ENCODE measurements around the gene OXCT1. TPM values are rescaled to one million over a fixed set of nuclear protein-coding genes. Genes with fewer than 3 reads are reported as not detected.
A peak's percentile ranks its signal among the peaks of the same experiment; 100 is the strongest.

The OXCT1 gene
- total and polyA plus RNA-seq, 2 of the 8 experiments (the other 6 are each of a cell fraction or from before 2014, with no cell fraction given), result 10.1 to 28.2 TPM

DNA sequence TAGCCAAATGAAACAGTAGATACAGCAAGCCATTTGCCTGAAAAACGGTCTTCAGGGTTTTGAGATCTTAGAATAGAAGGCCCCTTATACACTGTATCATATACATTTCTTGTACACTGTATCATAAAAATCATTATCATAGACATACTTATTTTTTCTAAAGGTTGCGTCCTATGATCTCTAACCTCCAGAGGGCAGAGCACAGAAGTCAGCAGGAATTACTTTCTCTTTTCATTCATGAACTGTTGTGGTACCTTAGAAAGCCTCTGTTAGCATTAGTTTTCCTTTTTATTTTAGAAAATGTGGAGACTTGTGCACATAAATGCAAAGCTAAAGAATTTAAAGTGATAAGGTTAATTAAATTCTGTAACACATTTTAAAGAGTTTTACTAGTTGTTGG lies 115.4 kb downstream of the OXCT1 start:
- H3K23me2 ChIP-seq (ENCODE audit: low read depth, low read length), result no peaks in the 10 kb centered on the region
- H3K36me3 ChIP-seq (ENCODE audit: control insufficient read depth in 2 of 4, insufficient read depth in 4 of 4, low read length in 3 of 4), result no peaks in the 10 kb centered on the region; a peak in 1 of 8 replicates
- H4K20me1 ChIP-seq (replicated peaks in 1 of 2; ENCODE audit: control insufficient read depth in 1 of 2, insufficient read depth in 2 of 2, low read length in 2 of 2), result no peaks in the 10 kb centered on the region
- H3K79me1 ChIP-seq (ENCODE audit: low read depth, low read length), result no peaks in the 10 kb centered on the region
- H3K27ac ChIP-seq (ENCODE audit: low read depth, low read length), result no peak overlapping the region
- DNase-seq (ENCODE audit: low read depth in 1 of 2, low spot score in 2 of 2), result no peak
- no peak overlapping the region for H2AFZ ChIP-seq (ENCODE audit: low read length)
- no peak overlapping the region for H4K5ac ChIP-seq (ENCODE audit: insufficient read length, low read depth, low read length)
- ChIA-PET POLR2A (ENCODE audit: partially characterized antibody) (no interaction called here), CTCF (ENCODE audit: partially characterized antibody) (interaction anchor here (0.8 to 4.5 kb wide), 7 partner anchors 13 to 303 kb away, joined by 3 to 30 read pairs (median 10); no protein-coding TSS in a partner anchor)
- H3K9ac ChIP-seq (replicated peaks in 1 of 4; ENCODE audit: extremely low read depth in 1 of 4, low read depth in 3 of 4, low read length in 3 of 4), result no peak overlapping the region
- no peak for FAIRE-seq
- H2BK15ac ChIP-seq (ENCODE audit: low read length), result no peak overlapping the region
- H3K14ac ChIP-seq (ENCODE audit: insufficient read length), result no peak overlapping the region
- no peak overlapping the region for H2AK5ac ChIP-seq (ENCODE audit: low read depth, low read length)
- no peak overlapping the region for H3K4ac ChIP-seq (replicated peaks; ENCODE audit: insufficient read length, low read depth, low read length)
- H3K23ac ChIP-seq (ENCODE audit: insufficient read length), result no peak overlapping the region
- no peaks in the 10 kb centered on the region for H3K27me3 ChIP-seq (replicated peaks in 1 of 4; ENCODE audit: control insufficient read depth in 3 of 4, extremely low read depth in 1 of 4, insufficient read depth in 3 of 4, low read length in 3 of 4)
- no peak overlapping the region for H3K4me2 ChIP-seq (ENCODE audit: insufficient read depth in 1 of 2, low read depth in 2 of 2, low read length in 2 of 2)
- H2BK12ac ChIP-seq (ENCODE audit: low read depth, low read length), result no peak overlapping the region
- H3K56ac ChIP-seq (replicated peaks; ENCODE audit: insufficient read length, low read depth, low read length), result no peak overlapping the region
- H2BK5ac ChIP-seq (ENCODE audit: low read depth, low read length), result no peak overlapping the region
- H2BK20ac ChIP-seq (ENCODE audit: low read length), result no peak overlapping the region
- 80% methylated on average over 2 of the region's 2 CpGs; no CpG with 5 or more reads in 1 of the 2 experiments for WGBS, 2 experiments (ENCODE audit: extremely low coverage in 1 of 2, insufficient coverage in 1 of 2, insufficient read length in 1 of 2, insufficient replicate concordance in 2 of 2, low coverage in 1 of 2, low lambda C conversion rate in 2 of 2, missing lambda C conversion rate in 1 of 2)
- no peak overlapping the region for H4K91ac ChIP-seq (replicated peaks; ENCODE audit: insufficient read length, low read length)
- no peaks in the 10 kb centered on the region for H3K4me1 ChIP-seq (replicated peaks in 1 of 4; ENCODE audit: control insufficient read depth in 3 of 4, insufficient read depth in 4 of 4, low read length in 3 of 4)
- no peak overlapping the region for H4K8ac ChIP-seq (ENCODE audit: extremely low read depth, insufficient read depth, low read length)
- H3K9me3 ChIP-seq (ENCODE audit: insufficient read depth in 2 of 2, low read depth in 1 of 2, low read length in 1 of 2), result no peaks in the 10 kb centered on the region
- H3K79me2 ChIP-seq (ENCODE audit: control insufficient read depth in 1 of 2, insufficient read depth in 2 of 2, low read length in 2 of 2), result no peaks in the 10 kb centered on the region
- H3K18ac ChIP-seq (ENCODE audit: extremely low read depth, low read length), result no peak overlapping the region
- no peak overlapping the region for H3K4me3 ChIP-seq (ENCODE audit: extremely low read depth in 1 of 4, insufficient read depth in 2 of 4, low read depth in 3 of 4, low read length in 4 of 4)
- no peak overlapping the region for H2BK120ac ChIP-seq (replicated peaks; ENCODE audit: low read depth, low read length)
- TF ChIP-seq RAD21 (IDR thresholded peaks at IDR 0.05 in 1 of 2, conservative IDR thresholded peaks at IDR 0.05 in 1 of 2; ENCODE audit: low read depth in 2 of 2, low read length in 2 of 2) (0 out of 4 replicates have a peak, but pooled peaks of 1 of the 2 experiments have one; percentile 2), SRF (IDR thresholded peaks at IDR 0.05; ENCODE audit: low read depth, low read length) (no peak), NANOG (IDR thresholded peaks at IDR 0.05; ENCODE audit: insufficient read depth, low read depth, low read length, poor library complexity, severe bottlenecking) (no peak), RXRA (IDR thresholded peaks at IDR 0.05; ENCODE audit: insufficient read depth, low read depth, low read length) (no peak), BCL11A (IDR thresholded peaks at IDR 0.05; ENCODE audit: low read depth in 2 of 2, low read length in 2 of 2) (no peak), KDM4A (IDR thresholded peaks at IDR 0.05; ENCODE audit: low read depth, low read length, severe bottlenecking) (no peak), JUN (IDR thresholded peaks at IDR 0.05; ENCODE audit: low read depth, low read length) (no peak), BRCA1 (IDR thresholded peaks at IDR 0.05; ENCODE audit: low read depth, low read length) (no peak), CBX5 (IDR thresholded peaks at IDR 0.05; ENCODE audit: low read depth, low read length) (no peak), SUZ12 (IDR thresholded peaks at IDR 0.05; ENCODE audit: low read length) (no peak), CHD1 (IDR thresholded peaks at IDR 0.05; ENCODE audit: low read depth, low read length) (no peak), SP1 (IDR thresholded peaks at IDR 0.05; ENCODE audit: low read depth, low read length) (no peak), EGR1 (IDR thresholded peaks at IDR 0.05; ENCODE audit: borderline replicate concordance, low read depth, low read length) (no peak)
- TF ChIP-seq, protein P1, sequence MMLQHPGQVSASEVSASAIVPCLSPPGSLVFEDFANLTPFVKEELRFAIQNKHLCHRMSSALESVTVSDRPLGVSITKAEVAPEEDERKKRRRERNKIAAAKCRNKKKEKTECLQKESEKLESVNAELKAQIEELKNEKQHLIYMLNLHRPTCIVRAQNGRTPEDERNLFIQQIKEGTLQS (IDR thresholded peaks at IDR 0.05; ENCODE audit: insufficient read depth, low read depth, low read length), result no peak

All from H1 (cell line).